HG03064 (cell line): Measurements from ENCODE around the gene FALEC.
"Not testable (repeated sequence)": the region's sequence is repeated elsewhere in the genome, so short reads cannot be mapped to it uniquely, and the experiment has no call there.

ENCODE experiments used
- ATAC-seq: cut with Tn5 transposase; IDR thresholded peaks from one replicate; pipeline ENCODE4 v1.9.1; 2021; ENCODE audit warnings: low read depth; ENCODE audit not compliant: unreplicated experiment

FALEC gene

DNA sequence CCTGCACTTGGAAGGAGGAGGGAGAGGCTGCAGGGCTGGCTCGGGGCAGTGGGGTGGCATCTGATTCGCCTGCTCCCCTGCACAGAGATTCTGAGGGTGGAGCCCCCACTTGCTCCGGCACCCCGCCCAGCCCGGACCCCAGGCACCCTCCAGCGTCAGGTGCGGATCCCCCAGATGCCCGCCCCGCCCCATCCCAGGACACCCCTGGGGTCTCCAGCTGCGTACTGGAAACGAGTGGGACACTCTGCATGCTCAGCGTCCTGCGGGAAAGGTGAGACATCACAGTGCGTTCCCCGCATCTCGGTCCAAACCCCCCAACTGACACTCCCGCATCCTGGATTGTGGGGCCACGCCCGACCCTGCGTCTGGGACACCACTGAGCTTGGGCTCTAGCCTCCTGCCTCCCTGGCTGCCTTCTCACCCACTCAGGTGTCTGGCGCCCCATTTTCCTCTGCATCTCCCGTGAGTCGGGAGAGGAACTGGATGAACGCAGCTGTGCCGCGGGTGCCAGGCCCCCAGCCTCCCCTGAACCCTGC, 41.6 kb downstream of the FALEC start:
- no peak for ATAC-seq

DNA sequence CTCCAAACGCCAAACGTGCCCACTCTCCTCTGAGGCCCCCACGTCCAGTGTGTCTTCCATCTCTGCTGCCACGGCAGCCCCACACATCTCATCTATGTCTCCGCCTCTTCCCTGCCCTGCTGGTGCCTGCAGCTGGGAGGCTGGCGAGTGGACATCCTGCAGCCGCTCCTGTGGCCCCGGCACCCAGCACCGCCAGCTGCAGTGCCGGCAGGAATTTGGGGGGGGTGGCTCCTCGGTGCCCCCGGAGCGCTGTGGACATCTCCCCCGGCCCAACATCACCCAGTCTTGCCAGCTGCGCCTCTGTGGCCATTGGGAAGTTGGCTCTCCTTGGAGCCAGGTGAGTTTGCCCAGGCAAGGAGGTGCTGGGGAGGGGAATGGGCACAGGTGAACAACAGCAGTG, 42.3 kb downstream of the FALEC start:
- no peak for ATAC-seq

DNA sequence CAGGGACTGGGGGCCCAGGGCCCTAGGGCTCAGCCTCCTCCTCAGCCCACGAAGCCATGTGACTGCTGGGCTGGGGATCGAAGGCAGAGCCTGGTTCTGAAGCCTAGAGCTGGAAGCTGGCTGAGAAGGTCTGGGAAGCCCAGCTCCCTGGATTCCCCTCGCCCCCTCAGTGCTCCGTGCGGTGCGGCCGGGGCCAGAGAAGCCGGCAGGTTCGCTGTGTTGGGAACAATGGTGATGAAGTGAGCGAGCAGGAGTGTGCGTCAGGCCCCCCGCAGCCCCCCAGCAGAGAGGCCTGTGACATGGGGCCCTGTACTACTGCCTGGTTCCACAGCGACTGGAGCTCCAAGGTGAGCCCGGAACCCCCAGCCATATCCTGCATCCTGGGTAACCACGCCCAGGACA, 42.8 kb downstream of the FALEC start:
- no peak for ATAC-seq

DNA sequence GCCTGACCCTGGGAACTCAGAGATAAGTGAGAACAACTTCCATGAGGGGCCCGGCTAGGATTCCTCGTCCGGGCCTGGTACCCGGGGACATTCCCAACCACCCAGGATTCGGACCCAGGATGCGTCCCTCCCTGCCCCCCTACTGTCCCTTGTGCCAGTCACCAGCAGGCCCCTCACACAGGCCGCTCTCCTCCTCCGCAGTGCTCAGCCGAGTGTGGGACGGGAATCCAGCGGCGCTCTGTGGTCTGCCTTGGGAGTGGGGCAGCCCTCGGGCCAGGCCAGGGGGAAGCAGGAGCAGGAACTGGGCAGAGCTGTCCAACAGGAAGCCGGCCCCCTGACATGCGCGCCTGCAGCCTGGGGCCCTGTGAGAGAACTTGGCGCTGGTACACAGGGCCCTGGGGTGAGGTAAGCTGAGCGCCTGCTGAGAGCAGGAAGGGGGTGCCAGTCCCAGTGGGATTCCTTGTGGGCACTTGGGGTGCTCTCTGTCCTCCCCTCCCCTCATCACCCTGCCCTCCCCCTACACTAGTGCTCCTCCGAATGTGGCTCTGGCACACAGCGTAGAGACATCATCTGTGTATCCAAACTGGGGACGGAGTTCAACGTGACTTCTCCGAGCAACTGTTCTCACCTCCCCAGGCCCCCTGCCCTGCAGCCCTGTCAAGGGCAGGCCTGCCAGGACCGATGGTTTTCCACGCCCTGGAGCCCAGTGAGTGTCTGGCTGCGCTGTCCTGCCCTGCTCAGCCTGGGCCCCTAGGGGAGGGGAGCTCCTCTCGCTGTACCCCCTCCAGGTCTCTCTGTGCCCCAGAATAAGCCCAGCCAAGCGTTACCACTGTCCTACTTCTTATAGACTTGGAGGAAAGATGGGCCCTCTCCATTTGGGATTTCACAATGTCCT, 43.5 kb downstream of the FALEC start:
- no peak for ATAC-seq

DNA sequence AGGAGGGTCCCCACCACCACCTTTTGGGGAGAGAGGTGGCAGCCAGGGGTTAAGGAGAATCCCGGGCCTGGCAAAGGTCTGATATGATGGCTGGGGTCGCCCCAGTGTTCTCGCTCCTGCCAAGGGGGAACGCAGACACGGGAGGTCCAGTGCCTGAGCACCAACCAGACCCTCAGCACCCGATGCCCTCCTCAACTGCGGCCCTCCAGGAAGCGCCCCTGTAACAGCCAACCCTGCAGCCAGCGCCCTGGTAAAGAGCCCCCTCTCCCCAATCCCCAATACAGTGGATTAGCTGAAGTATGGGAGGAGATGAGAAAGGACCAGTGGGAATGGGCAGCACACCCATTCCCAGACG, 44.1 kb downstream of the FALEC start:
- ATAC-seq = no peak

DNA sequence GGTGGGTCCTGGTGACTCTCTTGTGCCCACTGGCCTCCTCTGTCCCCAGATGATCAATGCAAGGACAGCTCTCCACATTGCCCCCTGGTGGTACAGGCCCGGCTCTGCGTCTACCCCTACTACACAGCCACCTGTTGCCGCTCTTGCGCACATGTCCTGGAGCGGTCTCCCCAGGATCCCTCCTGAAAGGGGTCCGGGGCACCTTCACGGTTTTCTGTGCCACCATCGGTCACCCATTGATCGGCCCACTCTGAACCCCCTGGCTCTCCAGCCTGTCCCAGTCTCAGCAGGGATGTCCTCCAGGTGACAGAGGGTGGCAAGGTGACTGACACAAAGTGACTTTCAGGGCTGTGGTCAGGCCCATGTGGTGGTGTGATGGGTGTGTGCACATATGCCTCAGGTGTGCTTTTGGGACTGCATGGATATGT, 44.5 kb downstream of the FALEC start:
- ATAC-seq = no peak

DNA sequence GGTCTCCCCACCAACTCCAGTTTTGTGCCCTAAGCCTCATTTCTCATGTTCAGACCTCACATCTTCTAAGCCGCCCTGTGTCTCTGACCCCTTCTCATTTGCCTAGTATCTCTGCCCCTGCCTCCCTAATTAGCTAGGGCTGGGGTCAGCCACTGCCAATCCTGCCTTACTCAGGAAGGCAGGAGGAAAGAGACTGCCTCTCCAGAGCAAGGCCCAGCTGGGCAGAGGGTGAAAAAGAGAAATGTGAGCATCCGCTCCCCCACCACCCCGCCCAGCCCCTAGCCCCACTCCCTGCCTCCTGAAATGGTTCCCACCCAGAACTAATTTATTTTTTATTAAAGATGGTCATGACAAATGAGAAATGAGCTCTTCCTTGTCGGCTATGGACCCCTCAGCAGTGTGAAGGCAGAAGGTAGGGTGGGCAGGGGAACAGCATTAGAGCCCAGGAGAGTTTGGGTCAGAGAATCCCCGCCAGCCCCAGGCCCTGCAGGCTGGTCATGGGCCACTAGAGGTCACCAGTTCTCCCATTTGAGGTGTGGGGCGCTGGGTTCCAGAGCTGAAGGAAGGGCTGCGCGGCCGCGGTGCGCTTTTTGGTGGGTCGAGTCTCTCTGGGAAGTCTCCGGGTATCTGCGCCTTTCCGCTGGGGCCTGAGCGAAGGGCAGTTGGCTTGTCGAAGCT, 45.2 kb downstream of the FALEC start:
- ATAC-seq = peak; percentile 28

DNA sequence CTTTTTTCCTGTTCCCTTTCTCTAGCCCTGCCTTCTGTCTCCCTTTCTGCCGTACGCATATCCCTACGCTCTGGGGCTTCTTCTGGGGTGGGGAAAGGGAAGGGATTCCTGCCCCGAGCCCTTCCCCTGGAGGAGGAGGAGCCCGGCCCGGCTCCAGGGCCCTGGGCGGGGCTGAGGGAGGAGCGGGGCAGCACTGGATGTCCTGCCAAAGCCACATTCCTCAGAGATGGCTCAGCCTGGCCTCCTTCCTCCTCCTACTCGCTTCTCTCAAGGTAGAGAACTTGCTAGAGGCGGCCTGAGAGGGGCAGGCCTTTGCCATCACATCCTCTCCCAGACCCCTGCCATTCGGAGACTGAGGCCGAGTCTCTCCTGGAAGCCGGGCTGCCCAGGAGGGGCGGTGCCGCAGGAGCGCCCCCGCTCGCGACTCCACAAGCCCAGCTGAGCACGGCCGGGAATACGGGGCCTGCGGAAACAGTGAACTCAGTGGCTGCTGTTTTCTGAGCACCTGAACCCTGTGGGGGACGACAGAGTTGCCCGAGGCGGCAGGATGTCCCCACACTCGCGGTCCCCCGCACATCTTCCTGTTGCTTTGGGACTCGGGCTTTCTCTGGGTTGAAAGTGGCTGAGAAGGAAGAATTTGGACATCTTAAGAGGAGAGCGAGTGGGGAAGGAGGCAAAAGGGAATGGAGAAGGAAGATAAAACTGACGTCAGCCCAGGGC, 45.9 kb downstream of the FALEC start:
- peak; percentile 7 for ATAC-seq

DNA sequence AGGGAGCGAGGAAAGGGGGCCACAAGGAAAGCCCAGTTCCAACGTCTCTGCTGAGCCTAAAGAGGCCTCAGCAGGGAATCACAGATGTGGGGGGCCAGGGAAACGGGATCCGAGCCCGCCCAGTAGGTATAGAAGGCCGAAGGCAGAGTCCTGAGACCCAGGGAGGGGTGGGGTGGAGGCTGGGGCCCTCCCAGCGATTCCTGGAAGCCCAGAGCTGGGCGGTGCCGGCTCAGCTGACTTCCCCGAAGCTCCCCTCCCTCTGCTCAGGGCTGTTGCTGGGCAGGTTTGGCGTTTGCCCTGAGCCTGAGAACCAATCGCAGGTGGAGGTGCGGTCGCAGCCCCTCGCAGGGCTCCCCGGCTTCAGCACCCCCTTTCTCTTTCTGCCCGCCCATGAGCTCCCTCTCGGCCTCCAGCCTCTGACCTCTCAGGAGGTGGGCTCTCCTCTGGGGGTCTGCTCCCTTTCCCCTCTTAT, 46.5 kb downstream of the FALEC start:
- ATAC-seq = no peak

DNA sequence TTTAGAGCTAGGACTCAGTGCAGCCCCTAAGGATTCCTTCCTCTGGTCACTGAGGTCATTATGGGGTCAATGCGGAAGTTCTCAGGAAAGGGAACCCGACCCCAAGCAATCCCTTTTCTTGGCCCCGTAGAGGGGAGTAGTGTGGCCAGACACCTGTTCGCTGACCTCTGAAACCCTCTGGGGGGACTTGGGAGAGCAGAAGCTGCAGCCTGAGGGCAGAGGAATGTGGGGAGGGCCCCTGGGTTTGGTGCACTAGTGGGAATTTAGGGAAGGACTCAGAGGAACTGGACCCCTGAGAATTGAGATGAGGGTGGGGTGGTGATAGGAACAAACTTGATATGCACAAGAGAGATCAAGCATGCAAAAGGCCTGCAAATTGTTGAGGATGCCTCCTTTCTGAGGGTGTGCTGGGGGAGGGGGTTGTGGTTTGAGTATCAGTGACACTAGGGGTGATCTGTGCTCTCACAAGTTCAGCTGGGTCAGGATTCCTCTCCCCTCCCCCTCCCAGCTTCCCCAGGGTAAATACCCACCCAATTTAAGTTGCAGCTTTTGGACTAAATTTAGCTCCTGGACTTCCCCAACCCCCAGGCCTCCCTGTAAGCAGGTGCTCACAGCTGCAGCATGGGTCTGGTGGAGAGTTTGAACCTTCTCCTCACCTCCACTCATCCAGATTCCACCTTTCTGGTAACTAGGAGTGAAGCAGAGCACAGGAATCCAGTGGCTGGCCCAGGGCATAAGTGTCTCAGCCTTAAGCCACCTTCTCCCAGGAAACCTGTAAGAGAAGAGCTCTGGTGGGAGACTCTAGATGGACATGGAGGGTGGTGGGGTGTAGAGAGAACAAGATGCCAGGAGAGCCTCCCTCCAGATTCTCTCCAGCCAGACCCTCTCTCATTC, 47.1 kb downstream of the FALEC start:
- ATAC-seq = no peak

DNA sequence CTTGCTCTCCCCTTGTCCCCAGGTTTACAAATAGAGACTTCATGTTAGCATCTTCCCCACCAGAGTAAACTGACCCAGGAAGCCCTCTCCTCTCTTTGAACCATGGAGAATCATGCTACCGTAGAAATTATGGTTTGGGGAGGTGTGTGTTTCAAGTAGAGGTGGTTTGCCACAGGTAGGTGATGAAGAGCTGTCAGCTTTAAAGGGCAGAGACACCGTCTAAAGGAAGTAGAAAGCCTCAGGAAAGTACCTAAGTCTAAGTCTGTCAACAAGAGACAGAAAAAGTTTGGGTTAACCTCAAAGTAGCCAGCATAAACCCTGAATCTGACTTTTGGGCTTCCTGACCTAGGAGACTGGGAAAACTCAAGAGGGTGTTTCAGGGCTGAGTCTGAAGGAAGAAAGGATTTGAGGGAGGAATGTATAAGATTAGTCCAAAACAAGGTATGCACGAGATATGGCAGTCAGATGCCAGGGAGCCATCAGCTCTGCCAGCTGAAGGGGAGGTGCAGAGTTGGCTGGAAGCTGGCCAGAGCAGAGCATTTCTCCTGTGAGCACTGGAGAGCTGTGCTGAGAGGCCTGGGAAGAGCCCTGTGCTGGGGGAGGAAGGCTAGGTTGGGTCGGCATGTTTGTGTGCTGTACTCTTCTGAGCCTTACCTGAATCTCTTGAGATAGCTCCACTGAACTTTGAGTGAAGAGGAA, 47.9 kb downstream of the FALEC start:
- ATAC-seq = no peak

DNA sequence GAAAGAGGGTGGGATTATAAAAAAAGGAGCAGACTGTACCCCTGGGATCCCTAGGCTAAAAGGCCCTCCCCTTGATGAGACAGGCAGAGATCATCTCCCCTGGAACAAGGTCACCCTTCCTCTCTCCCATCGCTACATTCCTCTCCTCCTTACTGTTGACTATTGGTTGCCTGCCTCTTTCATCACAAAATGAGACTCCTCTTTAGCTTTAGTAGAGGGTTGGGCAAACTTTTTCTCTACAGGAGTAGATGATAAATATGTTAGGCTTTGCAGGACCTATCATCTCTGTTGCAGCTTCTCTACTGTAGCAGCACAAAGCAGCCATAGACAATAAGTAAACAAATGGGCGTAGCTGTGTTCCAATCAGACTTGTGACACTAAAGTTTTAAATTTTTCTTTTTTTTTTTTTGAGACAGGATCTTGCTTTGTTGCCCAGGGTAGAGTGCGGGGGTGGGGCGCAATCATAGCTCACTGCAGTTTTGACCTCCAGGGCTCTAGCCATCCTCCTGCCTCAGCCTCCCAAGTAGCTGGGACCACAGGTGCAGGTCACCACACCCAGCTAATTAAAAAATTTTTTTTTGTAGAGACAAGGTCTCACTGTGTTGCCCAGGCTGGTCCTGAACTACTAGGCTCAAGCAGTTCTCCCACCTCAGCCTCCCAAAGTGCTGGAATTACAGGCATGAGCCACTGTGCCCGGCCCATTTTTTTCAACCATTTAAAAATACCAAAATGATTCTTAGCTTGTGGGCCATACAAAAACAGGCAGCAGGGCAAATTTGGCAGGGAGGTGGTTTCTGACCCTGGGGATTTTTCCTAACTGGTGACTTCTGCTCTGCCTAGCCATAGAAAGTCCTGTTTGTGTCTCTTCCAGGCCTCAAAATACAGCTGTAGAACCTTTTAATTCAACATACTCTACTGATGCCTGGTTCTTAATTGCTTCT, 48.8 kb downstream of the FALEC start:
- ATAC-seq = no peak

DNA sequence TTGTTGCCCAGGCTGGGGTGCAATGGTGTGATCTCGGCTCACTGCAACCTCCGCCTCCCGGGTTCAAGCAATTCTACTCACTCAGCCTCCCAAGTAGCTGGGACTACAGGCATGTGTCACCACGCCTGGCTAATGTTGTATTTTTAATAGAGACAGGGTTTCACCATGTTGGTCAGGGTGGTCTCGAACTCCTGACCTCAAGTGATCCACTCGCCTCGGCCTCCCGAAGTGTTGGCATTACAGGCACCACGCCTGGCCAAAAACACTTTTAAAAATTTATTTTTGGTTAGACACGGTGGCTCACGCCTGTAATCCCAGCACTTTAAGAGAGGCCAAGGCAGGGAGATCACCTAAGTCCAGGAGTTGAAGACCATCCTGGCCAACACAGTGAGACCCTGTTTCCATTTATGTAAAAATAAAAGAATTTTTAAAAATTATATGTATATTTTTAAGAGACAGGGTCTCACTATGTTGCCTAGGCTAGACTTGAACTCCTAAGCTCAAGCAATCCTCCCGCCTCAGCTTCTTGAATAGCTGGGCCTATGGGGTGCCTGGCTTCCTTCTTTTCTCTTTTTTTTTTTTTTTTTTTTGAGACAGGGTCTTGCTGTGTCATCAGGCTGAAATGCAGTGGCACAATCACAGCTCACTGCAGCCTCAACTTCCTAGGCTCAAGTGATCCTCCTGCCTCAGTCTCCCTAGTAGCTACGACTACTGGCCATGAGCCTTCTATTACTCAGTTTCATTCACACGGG, 49.9 kb downstream of the FALEC start:
- not testable (repeated sequence) for ATAC-seq

DNA sequence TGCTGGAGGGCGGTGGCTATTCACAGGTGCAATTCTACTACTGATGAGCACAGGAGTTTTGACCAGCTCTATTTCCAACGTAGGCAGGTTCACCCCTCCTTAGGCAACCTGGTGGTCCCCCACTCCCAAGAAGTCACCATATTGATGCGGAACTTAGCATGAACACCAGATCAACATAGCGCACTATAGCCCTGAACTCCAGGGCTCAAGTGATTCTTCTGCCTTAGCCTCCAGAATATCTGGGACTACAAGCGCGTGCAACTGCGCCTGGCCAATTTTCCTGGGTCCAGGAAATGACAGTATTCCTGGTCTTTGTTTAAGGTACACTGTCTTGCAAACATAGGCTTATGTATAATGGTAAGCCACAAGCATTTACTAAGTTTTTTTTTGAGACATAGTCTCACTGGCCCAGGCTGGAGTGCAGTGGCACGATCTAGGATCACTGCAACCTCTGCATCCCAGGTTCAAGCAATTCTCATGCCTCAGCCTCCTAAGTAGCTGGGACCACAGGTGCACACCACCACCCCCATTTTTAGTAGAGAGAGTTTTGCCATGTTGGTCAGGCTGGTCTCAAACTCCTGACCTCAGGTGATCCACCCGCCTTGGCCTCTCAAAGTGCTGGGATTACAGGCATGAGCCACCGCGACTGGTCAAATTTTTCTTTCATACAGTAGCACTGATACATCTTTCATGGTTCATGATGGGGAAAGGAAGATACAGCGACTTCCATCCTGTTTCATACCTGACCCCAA, 51.2 kb downstream of the FALEC start:
- ATAC-seq = no peak

DNA sequence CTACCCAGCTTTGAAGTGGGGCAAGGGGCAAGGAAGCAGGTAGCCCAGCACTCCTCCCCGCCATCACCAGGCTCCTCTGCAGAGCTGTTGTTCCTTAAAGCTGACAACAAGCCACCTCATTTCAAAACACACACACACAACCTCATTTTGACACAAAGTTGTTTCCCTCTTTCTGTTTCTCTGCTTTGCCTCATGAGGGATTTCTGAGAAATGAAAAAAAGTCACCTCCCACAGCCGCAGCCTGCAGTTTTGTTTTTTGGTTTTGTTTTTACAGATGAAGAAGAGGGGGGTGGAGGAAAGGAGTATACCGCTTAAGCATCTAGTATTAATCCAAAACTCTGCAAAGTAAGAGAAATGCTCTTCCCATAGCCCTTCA, 51.8 kb downstream of the FALEC start:
- peak; percentile 33 for ATAC-seq

DNA sequence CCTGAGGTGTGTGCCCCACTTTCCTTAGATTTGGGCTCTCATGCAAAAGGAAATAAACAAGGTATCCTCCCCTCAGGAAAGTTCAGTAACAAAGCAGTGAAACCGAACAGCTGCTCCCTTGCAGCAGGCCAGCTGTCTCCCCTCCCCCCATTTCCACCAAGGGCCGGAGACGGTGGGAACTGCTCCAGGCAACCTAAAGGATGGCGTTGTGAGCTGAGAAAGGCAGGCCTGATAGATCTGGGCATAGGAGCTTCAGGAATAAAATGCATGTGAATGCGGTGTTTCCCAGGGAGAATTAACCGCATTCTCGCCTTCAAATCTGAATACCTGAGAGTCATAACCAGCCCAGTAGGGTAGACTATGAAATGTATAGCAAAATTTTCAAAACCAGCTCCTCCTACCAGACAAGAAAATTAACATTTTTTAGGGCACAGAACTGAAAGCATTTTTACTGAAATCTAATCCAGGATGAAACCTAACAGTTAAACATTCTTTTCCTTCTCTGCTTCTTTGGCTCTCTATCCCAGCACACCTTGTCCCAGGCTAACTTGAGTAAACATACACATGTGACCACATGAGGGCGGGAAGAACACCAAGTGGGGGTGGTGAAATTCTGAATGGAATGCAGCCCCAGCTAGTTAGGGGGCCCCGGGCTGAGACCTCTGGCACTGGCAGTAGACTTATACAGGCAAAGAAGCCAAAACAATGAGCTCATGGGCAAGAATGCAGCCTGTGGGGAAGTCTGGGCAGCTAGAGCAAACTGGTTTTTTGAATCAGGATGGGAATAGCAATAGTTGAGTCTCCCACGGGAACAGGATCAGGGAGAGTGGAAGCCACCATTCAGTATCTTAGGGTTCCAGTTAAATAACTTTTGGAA, 52.4 kb downstream of the FALEC start:
- peak; percentile 15 for ATAC-seq
